ENCODE measurements around the gene CATSPERZ. TPM values are rescaled to one million over a fixed set of nuclear protein-coding genes. Genes with fewer than 3 reads are reported as not detected.

Gene CATSPERZ, protein sequence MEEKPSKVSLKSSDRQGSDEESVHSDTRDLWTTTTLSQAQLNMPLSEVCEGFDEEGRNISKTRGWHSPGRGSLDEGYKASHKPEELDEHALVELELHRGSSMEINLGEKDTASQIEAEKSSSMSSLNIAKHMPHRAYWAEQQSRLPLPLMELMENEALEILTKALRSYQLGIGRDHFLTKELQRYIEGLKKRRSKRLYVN
- total RNA-seq = not detected

- Mint-ChIP-seq H3K27ac (no peak within 1 kb of the TSS), H3K4me1 (peaks cover 10% of the 10 kb centered on the region), H3K36me3 (ENCODE audit: low read depth) (peaks cover 4% of the 10 kb centered on the region), H3K4me3 (peak within 1 kb of the TSS; percentile 73), H3K27me3 (peaks cover 39% of the 10 kb centered on the region), H3K9me3 (no peaks in the 10 kb centered on the region)
- ATAC-seq (replicated peaks) = no peak
Observed at GRCh38 chr11:64299847-64300648, at the start of gene CATSPERZ. CATSPERZ (plus strand) TSS chr11:64300358; CDS start chr11:64300411, 53 bp downstream.

- Mint-ChIP-seq H3K9me3 (no peaks in the 10 kb centered on the region), H3K4me3 (peak overlapping the region; percentile 92), H3K27me3 (no peaks in the 10 kb centered on the region), H3K36me3 (ENCODE audit: low read depth) (peaks cover 17% of the 10 kb centered on the region), H3K27ac (no peak overlapping the region), H3K4me1 (peaks cover 9% of the 10 kb centered on the region)
- ATAC-seq (replicated peaks) = no peak
Observed at GRCh38 chr11:64250415-64251015, 49.6 kb upstream of the CATSPERZ start.

DNA sequence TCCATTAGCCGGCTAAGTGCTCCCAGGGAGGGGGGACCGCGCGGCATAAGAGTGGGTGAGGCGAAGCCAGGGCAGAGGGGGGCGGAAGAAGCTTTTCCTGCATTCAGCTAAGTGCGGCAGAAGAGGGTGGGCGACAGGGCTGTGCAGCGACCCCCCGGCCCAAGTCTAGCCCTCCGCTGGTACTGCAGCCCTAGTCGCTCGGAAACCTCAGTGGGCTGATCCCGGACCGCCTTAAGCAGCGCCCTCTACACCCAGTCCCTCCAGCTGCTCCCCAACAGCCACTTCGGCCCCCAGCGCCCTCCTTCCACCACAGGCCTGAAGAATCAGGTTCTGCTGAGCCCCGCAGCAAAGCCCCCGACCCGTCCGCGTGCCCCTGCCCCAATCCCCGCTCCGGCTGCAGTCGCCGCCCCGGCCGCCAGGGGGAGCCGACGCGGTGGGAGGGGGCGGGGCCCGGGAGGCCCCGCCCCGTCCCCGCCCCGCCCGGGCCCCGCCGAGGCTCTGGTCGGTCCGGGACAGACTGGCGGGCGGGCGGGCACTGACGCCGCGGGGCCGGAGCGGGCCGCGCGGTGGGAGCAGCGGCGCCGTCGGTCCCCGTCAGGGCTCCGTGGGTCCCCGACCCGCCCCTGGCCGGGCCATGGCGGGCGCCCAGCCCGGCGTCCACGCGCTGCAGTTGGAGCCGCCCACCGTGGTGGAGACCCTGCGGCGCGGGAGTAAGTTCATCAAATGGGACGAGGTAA lies 49.0 kb upstream of the CATSPERZ start, which contains the start of gene PLCB3:
TSS of gene PLCB3 (plus strand) at position 515 of the 737 bp plus-strand sequence. CDS start at position 635, 120 bp downstream.
- H3K9me3 Mint-ChIP-seq = no peaks in the 10 kb centered on the region
- peak within 1 kb of the TSS; percentile 85 for H3K27ac Mint-ChIP-seq
- no peaks in the 10 kb centered on the region for H3K27me3 Mint-ChIP-seq
- ATAC-seq (replicated peaks) = peak; percentile 77
- peak within 1 kb of the TSS; percentile 92 for H3K4me3 Mint-ChIP-seq
- peaks cover 11% of the 10 kb centered on the region for H3K36me3 Mint-ChIP-seq (ENCODE audit: low read depth)
- peaks cover 9% of the 10 kb centered on the region for H3K4me1 Mint-ChIP-seq

DNA sequence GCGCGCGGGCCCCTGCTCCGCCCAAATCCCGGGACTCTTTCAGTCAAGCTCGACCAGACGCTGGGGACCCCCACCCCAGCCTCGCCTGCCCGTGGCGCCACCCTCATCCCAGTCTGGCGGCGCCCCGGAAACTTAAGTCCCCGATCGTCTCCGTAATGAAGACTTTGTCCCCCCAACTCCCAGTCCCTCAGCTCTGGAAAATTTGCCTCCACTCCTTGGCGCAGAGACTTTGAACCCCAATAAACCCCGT lies 48.5 kb upstream of the CATSPERZ start:
- peaks cover 9% of the 10 kb centered on the region for H3K4me1 Mint-ChIP-seq
- H3K4me3 Mint-ChIP-seq = peak overlapping the region; percentile 92
- H3K9me3 Mint-ChIP-seq = no peaks in the 10 kb centered on the region
- H3K36me3 Mint-ChIP-seq (ENCODE audit: low read depth) = peaks cover 10% of the 10 kb centered on the region
- peak overlapping the region; percentile 85 for H3K27ac Mint-ChIP-seq
- ATAC-seq (replicated peaks) = no peak
- H3K27me3 Mint-ChIP-seq = no peaks in the 10 kb centered on the region

GRCh38 chr11:64252003-64252872 lies 47.9 kb upstream of the CATSPERZ start:
- peak overlapping the region; percentile 92 for H3K4me3 Mint-ChIP-seq
- no peaks in the 10 kb centered on the region for H3K27me3 Mint-ChIP-seq
- H3K4me1 Mint-ChIP-seq = peaks cover 9% of the 10 kb centered on the region
- ATAC-seq (replicated peaks) = no peak
- H3K9me3 Mint-ChIP-seq = no peaks in the 10 kb centered on the region
- peak overlapping the region; percentile 85 for H3K27ac Mint-ChIP-seq
- peaks cover 6% of the 10 kb centered on the region for H3K36me3 Mint-ChIP-seq (ENCODE audit: low read depth)

- peaks cover 12% of the 10 kb centered on the region for H3K36me3 Mint-ChIP-seq (ENCODE audit: low read depth)
- no peak overlapping the region for H3K27ac Mint-ChIP-seq
- H3K27me3 Mint-ChIP-seq = no peaks in the 10 kb centered on the region
- no peaks in the 10 kb centered on the region for H3K9me3 Mint-ChIP-seq
- peak overlapping the region; percentile 92 for H3K4me3 Mint-ChIP-seq
- peaks cover 6% of the 10 kb centered on the region for H3K4me1 Mint-ChIP-seq
- ATAC-seq (replicated peaks) = no peak
Observed at GRCh38 chr11:64253043-64253442, 47.1 kb upstream of the CATSPERZ start.

GRCh38 chr11:64253481-64253880 lies 46.7 kb upstream of the CATSPERZ start:
- Mint-ChIP-seq H3K27me3 (no peaks in the 10 kb centered on the region), H3K36me3 (ENCODE audit: low read depth) (peaks cover 15% of the 10 kb centered on the region), H3K9me3 (no peaks in the 10 kb centered on the region), H3K4me1 (peaks cover 6% of the 10 kb centered on the region), H3K27ac (no peak overlapping the region), H3K4me3 (peak overlapping the region; percentile 92)
- ATAC-seq (replicated peaks) = no peak

DNA sequence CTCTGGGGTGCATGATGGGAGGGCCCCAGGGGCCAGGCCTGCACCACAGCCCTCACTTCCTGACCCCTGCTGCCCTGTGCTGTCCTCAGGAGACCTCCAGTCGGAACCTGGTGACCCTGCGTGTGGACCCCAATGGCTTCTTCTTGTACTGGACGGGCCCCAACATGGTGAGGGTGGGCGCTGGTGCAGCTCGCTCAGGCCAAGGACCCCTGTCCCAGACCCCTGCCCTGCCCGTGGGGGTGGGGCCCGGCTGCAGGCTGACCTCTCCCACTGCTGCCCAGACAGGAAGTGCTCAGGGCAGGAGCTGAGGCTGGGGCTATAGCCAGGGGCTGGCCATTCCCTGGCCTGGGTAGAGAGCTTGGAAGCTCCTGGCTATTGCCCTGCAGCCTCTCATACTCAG lies 45.8 kb upstream of the CATSPERZ start:
- Mint-ChIP-seq H3K27me3 (no peaks in the 10 kb centered on the region), H3K36me3 (ENCODE audit: low read depth) (peaks cover 18% of the 10 kb centered on the region), H3K27ac (no peak overlapping the region), H3K9me3 (no peaks in the 10 kb centered on the region), H3K4me3 (no peak overlapping the region), H3K4me1 (peaks cover 7% of the 10 kb centered on the region)
- ATAC-seq (replicated peaks) = no peak

- H3K27me3 Mint-ChIP-seq = no peaks in the 10 kb centered on the region
- H3K9me3 Mint-ChIP-seq = no peaks in the 10 kb centered on the region
- no peak for ATAC-seq (replicated peaks)
- no peak overlapping the region for H3K27ac Mint-ChIP-seq
- peaks cover 26% of the 10 kb centered on the region for H3K36me3 Mint-ChIP-seq (ENCODE audit: low read depth)
- no peak overlapping the region for H3K4me3 Mint-ChIP-seq
- peaks cover 16% of the 10 kb centered on the region for H3K4me1 Mint-ChIP-seq
Observed at GRCh38 chr11:64255135-64256128, 44.7 kb upstream of the CATSPERZ start.

GRCh38 chr11:64256300-64256699 lies 43.9 kb upstream of the CATSPERZ start:
- peaks cover 26% of the 10 kb centered on the region for H3K36me3 Mint-ChIP-seq (ENCODE audit: low read depth)
- ATAC-seq (replicated peaks) = no peak
- H3K27ac Mint-ChIP-seq = no peak overlapping the region
- no peak overlapping the region for H3K4me3 Mint-ChIP-seq
- peaks cover 16% of the 10 kb centered on the region for H3K4me1 Mint-ChIP-seq
- H3K9me3 Mint-ChIP-seq = no peaks in the 10 kb centered on the region
- H3K27me3 Mint-ChIP-seq = no peaks in the 10 kb centered on the region

- Mint-ChIP-seq H3K36me3 (ENCODE audit: low read depth) (peaks cover 41% of the 10 kb centered on the region), H3K4me3 (no peak overlapping the region), H3K9me3 (no peaks in the 10 kb centered on the region), H3K27me3 (no peaks in the 10 kb centered on the region), H3K4me1 (peaks cover 16% of the 10 kb centered on the region), H3K27ac (no peak overlapping the region)
- no peak for ATAC-seq (replicated peaks)
Observed at GRCh38 chr11:64258356-64258755, 41.8 kb upstream of the CATSPERZ start.

DNA sequence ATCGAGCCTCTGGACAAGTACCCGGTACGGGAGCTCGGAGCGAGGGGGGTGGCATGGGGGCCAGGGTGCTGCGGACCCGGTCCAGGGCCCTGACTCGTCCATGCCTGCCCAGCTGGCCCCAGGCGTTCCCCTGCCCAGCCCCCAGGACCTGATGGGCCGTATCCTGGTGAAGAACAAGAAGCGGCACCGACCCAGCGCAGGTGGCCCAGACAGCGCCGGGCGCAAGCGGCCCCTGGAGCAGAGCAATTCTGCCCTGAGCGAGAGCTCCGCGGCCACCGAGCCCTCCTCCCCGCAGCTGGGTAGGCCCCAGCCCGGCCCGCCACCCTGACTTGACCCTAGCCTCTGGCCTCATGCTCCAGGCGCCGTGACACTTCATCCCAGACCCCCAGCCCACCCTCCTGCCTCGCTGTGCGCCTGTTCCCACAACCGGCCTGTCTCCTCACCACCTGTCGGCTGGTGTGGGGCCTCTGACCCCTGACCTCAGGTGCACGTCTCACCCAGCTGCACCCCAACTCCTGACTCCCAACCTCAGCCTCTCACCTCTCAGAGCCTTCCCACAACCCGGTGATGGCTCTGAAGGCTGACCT lies 41.1 kb upstream of the CATSPERZ start:
- peak overlapping the region; percentile 49 for H3K4me3 Mint-ChIP-seq
- ATAC-seq (replicated peaks) = no peak
- H3K36me3 Mint-ChIP-seq (ENCODE audit: low read depth) = peaks cover 36% of the 10 kb centered on the region
- H3K9me3 Mint-ChIP-seq = no peaks in the 10 kb centered on the region
- peak overlapping the region; percentile 77 for H3K27ac Mint-ChIP-seq
- no peaks in the 10 kb centered on the region for H3K27me3 Mint-ChIP-seq
- H3K4me1 Mint-ChIP-seq = peaks cover 11% of the 10 kb centered on the region

Measured in activated T-helper 17 cell treated with anti-CD3 and anti-CD28 coated beads, Interleukin-2, amount 50 U/mL, for 72 hours (primary cell).